T-helper 2 cell (primary cell): Measurements from ENCODE around the gene AGTRAP.
A peak's percentile ranks its signal among the peaks of the same experiment; 100 is the strongest.

Experiments used
- DNase-seq, 5 experiments: peaks; one replicate each; pipeline versions ENCODE4 v3.0.0 to v3.0.0-alpha.2; 2012 to 2022

AGTRAP gene

DNA sequence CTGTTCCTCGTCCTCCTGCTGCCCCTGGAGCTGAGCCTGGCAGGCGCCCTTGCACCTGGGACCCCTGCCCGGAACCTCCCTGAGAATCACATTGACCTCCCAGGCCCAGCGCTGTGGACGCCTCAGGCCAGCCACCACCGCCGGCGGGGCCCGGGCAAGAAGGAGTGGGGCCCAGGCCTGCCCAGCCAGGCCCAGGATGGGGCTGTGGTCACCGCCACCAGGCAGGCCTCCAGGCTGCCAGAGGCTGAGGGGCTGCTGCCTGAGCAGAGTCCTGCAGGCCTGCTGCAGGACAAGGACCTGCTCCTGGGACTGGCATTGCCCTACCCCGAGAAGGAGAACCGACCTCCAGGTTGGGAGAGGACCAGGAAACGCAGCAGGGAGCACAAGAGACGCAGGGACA lies 29.6 kb upstream of the AGTRAP start:
- no peak for DNase-seq

DNA sequence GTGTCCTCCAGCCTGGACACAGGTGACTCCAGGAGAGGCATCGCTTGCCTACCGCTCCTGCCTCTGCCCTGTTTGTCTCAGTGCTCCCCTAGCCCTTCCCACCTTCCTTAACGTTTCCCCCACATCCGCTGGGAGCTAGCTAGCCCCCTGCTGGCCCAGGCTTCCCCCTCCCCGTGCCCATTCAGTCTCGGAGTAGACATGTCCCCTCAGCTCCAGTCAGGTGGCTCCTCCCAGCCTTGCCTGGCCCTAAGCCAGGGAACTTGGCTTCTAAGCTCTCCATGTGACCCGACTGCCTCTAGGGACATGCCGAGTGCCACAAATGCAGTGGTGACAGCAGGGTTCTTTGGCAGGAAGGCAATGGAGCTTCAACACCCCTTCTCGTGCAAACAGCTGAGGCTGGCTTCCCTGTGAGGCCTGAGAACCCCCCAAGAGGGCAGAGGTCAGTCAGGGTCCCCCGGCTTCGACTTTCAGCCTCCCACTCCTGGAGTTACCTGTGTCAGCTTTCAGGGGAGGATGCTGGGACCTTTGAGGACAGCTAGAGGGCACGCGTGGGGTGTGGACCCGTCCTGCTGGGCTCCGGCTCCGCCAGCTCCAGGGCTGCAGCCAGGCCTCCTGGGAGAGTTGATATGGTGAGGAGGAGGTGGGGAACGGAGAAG lies 28.2 kb upstream of the AGTRAP start:
- no peak for DNase-seq

DNA sequence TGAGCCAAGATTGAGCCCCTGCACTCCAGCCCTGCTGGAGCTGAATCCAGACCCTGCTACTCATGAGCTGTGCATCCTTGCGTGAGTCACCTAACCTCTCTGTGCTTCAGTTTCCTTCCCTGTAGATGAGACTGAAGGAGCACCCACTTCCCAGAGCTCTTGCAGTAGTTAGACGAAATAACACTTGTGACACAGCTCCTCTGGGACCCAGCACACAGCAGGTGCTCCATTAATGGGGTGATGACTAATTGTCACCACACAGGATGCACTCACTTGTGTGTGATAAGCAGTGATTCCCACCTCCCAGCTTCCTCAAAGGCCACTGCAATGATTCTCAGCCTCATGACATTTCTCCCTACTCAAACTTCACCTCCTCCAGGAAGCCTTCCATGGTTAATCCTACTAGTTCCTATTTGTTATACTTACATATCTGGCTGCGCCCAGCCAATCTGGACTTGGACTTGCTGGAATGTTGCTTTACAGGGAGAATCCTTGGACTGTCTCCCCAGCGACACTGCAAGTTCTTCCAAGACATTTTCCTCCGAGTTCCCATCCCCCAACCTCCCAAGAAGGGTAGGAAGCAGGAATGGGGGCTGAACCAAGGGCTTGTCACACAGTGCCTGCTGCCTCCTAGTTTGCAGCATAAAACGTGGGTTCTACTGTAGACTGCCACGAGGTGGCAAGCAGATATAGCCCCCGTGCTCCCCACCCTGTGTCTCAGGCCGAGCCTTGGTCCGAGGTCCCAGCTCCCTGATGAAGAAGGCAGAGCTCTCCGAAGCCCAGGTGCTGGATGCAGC lies 27.2 kb upstream of the AGTRAP start:
- no peak for DNase-seq

DNA sequence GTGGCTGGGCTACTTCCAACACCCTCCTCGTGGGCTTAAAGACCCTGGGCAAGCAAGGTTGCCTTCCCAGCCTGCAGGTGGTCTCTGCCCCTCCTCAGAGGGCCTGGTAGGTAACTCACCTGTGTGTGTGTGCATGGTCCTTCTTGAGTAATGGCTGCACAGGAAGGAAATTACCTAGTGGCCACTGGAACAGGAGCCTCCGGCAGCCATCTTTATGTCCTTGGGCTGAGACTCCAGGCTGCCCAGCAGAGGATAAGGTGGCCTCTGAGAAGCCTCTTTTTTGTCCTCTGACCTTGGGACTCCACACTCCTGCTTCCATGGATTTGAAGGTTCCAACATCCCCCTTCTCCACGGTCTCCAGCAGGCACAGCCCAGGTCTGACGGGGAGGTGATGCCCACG lies 24.4 kb upstream of the AGTRAP start:
- DNase-seq, result no peak

DNA sequence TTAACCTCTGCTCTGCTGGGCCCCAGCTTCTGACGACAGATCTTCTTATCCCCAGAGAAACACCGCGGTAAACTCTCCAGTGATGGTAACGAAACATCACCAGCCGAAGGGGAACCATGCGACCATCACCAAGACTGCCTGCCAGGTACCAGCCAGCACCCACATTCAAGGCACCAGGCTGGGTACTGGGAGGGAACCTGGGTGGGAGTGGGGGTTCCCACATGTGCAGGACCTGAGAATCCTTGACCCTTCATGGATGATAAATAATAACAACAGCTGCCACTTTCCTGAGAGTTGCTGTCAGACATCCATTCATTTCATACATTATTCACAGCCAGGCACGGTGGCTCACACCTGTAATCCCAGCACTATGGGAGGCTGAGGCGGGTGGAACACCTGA lies 23.7 kb upstream of the AGTRAP start:
- DNase-seq, result no peak

DNA sequence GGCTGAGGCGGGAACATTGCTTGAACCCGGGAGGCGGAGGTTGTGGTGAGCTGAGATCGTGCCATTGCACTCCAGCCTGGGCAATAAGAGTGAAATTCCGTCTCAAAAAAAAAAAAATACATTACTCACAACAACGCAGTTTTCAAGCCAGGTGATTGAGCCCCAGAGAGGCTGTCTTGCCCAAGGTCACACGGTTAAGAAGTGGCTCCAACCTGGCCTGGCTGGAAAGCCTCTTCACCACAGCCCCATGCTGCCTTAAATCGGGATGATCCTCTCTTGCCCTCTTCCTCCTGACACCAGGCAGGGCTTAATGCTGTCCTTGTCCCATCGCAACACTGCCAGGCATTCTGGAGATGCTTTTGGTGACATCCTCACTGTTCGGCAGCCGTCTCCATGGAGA lies 22.8 kb upstream of the AGTRAP start:
- DNase-seq, result no peak

DNA sequence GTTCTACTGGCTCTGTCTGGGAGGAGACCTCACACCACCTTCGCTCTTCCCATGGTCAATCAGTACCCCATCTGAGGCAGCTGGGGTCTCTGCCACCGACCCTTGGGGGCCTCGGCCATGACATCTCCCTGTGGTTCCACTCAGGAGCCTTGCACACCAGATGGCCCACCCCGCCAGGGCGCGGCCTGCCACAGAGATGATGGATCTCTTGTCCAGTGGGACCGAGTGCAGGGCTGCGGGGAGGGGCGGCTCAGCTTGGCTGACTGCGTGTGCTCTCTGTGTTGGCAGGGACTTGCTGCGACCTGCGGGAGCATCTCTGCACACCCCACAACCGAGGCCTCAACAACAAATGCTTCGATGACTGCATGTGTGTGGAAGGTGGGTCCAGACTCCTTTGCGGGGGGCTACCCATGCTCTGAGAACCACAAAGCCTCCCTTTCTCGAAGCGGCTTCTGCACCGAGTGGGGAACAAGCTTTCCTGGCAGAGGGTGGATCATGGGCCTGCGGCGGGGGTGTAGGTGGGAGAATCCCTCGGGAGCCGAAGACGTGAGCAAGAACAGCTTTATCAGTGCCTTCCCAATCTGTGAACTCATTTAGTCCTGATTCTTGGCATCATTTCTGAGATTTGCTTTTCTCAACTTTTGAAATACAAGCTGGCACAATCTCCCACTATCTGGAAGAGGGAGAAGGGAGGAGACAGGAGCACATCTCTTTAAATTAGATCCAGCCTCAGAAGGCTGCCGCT lies 20.9 kb upstream of the AGTRAP start:
- DNase-seq, result no peak

- DNase-seq, result peak; percentile 71 to 90 (median 77)
These were observed 16.5 kb upstream of the AGTRAP start for GRCh38 chr1:11719313-11720032.

DNA sequence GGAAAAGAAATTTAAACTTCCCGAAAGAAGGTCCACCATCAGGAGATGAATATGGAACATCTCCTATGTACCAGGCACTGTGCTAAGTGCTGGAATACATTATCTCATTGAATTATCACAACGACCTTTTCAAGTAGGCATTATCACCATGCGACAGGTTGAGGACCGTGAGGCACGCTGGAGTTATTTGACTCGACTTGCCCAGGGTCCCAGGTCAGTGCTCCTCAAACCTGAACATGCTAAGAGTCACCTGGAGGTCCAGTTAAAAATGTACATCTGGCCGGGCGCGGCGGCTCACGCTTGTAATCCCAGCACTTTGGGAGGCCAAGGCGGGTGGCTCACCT lies 15.9 kb upstream of the AGTRAP start:
- DNase-seq, result no peak

DNA sequence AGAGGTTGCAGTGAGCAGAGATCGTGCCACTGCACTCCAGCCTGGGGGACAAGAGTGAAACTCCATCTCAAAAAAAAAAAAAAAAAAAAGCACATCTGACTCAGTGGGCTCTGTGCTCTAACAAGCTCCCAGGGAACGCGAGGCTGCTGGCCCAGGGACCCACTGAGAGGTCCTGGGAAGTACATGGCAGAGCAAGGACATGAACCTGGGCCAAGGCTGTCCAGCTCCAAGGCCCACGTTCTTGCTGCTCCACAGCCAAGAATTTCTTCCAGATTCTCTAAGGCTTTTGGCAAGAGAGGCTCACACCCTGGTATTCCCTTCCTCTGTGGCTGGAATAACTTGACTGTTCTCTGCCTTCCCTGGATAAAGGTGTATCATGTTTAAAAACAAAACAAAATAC lies 15.4 kb upstream of the AGTRAP start:
- DNase-seq, result no peak

- DNase-seq, result no peak
These were observed 14.6 kb upstream of the AGTRAP start for GRCh38 chr1:11721311-11721710.

GRCh38 chr1:11722538-11722937 lies 13.4 kb upstream of the AGTRAP start:
- no peak for DNase-seq

DNA sequence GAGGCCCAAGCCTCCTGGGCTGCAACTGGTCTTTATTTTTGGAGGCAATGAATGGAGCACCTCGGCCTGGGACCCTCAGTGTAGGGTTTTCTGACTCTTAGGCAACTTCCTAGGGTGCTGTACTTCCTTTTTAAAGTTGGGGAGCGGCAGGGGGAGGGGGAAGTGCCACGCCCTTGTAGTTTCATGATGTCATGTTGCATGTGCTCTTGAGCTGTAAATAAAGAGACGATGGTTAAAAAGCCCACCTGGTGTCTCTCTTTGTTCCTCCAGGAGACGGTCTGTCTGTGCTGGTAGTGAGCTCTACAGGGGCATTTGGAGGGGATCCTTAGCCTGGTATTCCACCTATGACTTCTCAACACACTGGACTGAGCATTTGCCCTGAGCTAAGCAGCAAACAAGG lies 10.3 kb upstream of the AGTRAP start:
- no peak for DNase-seq

DNA sequence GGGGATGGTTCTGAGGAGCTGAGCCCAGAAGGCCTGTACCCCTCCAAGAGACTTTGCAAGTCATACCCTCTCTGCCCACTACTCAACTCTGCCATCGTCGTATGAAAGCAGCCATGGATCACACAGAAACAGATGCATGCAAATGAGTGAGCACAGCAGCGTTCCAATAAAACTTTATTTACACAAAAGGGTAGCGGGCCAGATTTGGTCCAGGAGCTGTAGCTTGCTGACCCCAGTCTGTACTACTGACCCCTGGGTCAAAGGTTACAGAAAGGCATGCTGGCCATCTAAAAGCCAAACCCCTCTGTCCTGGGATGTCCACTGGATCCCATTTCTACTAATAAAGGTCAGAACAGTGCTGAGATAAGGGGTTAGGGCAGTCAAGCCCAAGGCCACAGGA lies 8.8 kb upstream of the AGTRAP start:
- DNase-seq, result no peak

- DNase-seq, result no peak
These were observed 7.7 kb upstream of the AGTRAP start for GRCh38 chr1:11728126-11728806.

DNA sequence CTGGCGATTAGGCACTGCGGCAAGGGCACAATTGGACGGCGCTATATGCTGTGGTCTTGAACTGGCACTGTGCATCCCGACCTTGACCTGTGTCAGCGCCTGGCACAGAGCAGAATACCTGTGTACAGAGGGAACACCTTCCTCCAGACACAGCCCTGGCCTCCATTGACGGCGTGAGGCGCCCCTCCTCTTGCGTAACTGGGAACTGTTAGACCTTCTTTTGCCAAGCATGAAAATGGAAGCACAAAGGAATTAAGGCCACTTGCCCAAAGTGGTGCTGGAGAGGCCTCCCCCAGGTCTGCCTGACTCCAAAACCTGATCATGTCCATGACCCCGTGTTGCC lies 6.8 kb upstream of the AGTRAP start:
- DNase-seq, result no peak

- DNase-seq, result no peak
These were observed 6.2 kb upstream of the AGTRAP start for GRCh38 chr1:11729498-11730428.

- DNase-seq, result peak in 3 of 5 experiments; percentile 22 to 87 (median 59)
These were observed 5.5 kb upstream of the AGTRAP start for GRCh38 chr1:11730429-11730891.

GRCh38 chr1:11731691-11732283 lies 4.1 kb upstream of the AGTRAP start:
- DNase-seq, result no peak

GRCh38 chr1:11733306-11733705 lies 2.6 kb upstream of the AGTRAP start:
- no peak for DNase-seq

DNA sequence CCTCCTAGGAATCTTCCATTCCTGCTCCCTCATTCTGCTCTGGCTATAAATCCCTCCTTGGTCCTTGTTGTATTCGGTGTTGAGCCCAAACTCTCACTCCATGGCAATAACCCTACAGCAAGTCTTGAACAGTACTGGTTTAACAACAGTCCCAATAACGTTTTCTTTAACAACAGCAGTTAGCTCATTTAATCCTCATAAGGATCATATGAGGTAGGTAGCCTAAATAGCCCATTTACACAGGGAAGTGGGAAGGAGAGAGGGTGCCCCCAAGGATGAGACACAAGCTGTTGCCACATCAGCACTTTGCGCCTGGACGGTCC lies 444 bp upstream of the AGTRAP start:
- DNase-seq, result no peak
